Suppressor macrophage treated with lipopolysaccharide for 4 hours (primary cell): Measurements from ENCODE around the gene ZDHHC11.
"Not testable (repeated sequence)": the region's sequence is repeated elsewhere in the genome, so short reads cannot be mapped to it uniquely, and the experiment has no call there.

ENCODE experiments used
- DNase-seq: peaks from one replicate; pipeline ENCODE4 v3.0.0-alpha.2; 2020

Gene ZDHHC11

GRCh38 chr5:856531-857425 lies 6.0 kb upstream of the ZDHHC11 start:
- DNase-seq, result no peak

- DNase-seq, result no peak
These were observed 5.2 kb upstream of the ZDHHC11 start for GRCh38 chr5:855771-856530.

DNA sequence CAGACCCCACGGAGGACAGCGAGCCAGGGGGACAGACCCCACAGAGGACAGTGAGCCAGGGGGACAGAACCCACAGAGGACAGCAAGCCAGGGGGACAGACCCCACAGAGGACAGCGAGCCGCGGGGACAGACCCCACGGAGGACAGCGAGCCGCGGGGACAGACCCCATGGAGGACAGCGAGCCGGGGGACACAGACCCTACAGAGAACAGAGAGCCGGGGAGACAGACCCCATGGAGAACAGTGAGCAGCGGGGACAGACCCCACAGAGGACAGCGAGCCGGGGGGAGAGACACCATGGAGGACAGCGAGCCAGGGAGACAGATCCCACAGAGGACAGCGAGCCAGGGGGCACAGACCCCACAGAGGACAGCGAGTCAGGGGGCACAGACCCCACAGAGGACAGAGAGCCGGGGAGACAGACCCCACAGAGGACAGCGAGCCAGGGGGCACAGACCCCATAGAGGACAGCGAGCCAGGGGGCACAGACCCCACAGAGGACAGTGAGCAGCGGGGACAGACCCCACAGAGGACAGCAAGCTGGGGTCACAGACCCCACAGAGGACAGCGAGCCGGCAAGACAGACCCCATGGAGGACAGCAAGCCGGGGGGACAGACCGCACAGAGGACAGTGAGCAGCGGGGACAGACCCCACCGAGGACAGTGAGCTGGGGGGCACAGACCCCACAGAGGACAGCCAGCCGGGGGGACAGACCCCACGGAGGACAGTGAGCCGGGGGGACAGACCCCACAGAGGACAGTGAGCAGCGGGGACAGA lies 4.4 kb upstream of the ZDHHC11 start:
- DNase-seq, result no peak

GRCh38 chr5:854217-854616 lies 3.4 kb upstream of the ZDHHC11 start:
- no peak for DNase-seq

DNA sequence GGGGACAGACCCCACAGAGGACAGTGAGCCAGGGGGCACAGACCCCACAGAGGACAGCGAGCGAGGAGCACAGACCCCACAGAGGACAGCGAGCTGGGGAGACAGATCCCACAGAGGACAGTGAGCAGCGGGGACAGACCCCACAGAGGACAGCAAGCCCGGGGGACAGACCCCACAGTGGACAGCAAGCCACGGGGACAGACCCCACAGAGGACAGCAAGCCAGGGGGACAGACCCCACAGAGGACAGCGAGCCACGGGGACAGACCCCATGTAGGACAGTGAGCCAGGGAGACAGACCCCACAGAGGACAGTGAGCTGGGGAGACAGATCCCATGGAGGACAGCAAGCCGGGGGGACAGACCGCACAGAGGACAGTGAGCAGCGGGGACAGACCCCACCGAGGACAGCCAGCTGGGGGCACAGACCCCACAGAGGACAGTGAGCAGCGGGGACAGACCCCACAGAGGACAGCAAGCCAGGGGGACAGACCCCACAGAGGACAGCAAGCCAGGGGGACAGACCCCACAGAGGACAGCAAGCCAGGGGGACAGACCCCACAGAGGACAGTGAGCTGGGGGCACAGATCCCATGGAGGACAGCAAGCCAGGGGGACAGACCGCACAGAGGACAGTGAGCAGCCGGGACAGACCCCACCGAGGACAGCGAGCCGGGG lies 2.8 kb upstream of the ZDHHC11 start:
- DNase-seq, result not testable (repeated sequence)

GRCh38 chr5:852431-853401 lies 1.9 kb upstream of the ZDHHC11 start:
- DNase-seq, result no peak

- no peak for DNase-seq
These were observed 1.2 kb upstream of the ZDHHC11 start for GRCh38 chr5:852018-852417.

GRCh38 chr5:851553-851952 lies 767 bp upstream of the ZDHHC11 start:
- DNase-seq, result no peak

DNA sequence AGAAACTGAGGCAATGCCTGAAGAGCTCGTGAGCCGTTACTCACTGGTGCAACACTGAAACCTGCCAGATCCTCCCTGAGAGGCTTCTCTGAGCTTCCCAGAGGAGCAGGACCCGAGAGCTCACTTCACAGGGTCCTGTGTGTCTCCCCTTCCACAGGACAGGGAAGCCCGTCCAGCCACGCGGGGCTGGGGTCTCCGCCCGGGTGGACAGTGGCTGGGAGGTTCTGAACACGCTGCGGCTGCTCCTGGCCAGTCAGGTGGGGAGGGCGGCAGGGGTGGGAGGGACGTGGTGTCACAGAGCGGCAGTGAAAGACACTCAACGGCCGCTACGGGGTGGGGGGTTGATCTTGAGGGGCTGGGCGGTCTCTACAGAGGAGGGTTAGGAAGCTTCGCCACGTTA lies 290 bp upstream of the ZDHHC11 start:
- no peak for DNase-seq

DNA sequence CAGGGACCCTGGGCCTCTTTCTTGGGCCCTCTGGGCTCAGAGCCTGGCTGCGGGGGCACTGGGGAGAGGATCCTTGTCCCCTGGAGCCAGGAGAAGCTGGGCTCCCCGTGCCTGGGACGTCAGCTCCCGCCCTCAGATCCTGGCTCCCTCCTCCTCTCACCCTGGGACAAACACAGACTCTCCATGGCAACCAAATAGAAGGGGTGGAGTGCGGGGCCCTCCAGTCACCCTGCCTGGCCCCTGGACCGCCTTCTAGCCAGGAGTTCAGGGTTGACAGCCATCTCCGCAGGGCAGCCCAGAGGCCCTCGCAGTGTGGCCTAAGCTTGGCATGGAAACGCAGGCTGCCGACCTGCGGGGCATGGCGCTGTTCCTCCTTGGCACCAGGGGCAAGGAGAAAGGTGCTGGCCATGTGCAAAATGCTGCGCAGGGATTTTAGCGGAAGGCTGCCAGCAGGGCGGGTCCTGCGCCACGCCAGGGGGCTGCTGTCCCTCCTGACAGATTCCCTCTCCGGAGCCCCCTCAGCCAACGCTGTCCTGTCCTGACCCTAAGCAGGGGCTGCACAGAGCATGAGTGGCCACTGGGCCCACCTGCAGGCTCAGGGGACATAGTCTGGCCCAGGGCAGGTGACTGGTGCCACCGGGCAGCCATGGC lies 1.0 kb downstream of the ZDHHC11 start:
- no peak for DNase-seq

DNA sequence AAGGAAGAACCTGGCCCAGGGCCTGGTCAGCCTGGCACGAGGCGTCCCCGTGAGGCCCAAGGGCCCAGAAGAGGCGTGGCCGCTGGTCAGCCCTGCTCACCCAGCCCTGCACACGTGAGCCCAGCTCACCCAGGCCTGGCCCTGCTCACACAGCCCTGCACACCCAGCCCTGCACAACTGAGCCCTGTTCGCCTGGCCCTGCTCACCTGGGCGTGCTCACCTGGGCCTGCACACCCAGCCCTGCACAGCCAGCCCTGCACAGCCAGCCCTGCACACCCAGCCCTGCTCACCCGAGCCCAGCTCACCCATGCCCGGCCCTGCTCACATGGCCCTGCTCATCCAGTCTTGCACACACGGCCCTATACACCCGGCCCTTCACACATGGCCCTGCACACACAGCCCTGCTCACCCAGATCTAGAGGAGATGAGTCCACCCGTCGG lies 2.1 kb downstream of the ZDHHC11 start:
- no peak for DNase-seq

- DNase-seq, result not testable (repeated sequence)
These were observed 3.0 kb downstream of the ZDHHC11 start for GRCh38 chr5:847736-848135.

- DNase-seq, result not testable (repeated sequence)
These were observed 3.6 kb downstream of the ZDHHC11 start for GRCh38 chr5:847212-847611.

GRCh38 chr5:846602-847091 lies 4.1 kb downstream of the ZDHHC11 start:
- not testable (repeated sequence) for DNase-seq

DNA sequence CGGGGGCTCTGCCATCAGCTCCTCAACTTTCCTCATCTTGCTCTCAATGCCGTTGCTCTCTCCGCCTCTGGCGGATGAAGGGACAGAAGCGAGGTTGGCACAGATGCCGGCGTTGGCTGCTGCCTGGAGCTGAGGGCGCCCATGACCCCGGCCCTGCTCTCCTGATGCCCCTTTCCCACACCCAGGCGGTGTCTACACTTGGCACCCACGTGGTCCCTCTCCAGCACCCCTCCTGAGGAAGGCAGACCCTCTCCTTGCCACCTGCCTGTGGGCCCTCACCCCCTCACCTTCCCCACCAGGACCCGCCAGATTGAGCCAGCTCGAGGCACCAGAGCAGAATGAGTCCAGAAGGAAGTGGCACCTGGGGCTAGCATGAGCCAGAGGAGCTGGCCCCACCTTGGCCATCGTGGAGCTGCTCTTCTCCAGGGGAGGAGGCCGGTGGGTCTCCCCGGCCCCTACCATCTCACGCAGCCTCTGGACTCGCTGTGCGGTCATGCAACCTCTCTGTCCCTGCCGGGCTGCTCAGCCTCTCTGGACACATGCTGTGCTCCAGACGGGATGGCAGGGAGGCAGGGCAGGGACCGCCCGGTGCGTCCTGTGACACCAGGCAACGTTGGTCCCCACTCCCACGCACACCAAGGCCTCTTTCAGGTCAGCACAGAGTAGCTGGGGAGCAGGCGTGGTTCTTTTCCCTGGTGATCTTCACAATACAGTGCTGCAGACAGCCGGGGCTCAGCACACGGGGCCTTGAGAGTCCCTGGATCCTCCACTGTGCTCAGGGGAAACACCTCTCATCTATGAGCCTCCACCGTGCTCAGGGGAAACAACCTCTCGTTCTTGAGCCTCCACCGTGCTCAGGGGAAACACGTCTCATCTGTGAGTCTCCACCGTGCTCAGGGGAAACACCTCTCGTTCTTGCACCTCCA lies 4.8 kb downstream of the ZDHHC11 start:
- not testable (repeated sequence) for DNase-seq

GRCh38 chr5:845031-845675 lies 5.6 kb downstream of the ZDHHC11 start:
- DNase-seq, result not testable (repeated sequence)

DNA sequence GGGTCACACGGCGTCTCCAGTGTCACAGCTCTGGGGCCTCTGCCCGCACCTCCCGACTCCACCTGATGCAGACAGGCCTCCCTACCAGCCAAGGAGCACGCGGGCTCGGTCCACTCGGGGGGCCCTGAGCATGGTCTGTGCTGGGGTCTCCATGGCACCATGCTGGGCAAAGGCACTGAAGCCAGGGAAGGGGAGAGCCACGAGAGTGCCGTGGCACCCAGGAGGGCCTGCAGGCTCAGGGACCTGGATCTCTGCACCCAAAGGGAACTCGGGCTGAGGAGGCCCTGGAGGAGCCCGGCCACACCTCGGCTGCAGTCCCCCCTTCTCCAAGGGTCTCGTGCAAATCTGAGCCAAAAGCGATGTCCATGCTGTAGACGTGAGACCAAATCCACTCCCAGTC lies 6.4 kb downstream of the ZDHHC11 start:
- not testable (repeated sequence) for DNase-seq

DNA sequence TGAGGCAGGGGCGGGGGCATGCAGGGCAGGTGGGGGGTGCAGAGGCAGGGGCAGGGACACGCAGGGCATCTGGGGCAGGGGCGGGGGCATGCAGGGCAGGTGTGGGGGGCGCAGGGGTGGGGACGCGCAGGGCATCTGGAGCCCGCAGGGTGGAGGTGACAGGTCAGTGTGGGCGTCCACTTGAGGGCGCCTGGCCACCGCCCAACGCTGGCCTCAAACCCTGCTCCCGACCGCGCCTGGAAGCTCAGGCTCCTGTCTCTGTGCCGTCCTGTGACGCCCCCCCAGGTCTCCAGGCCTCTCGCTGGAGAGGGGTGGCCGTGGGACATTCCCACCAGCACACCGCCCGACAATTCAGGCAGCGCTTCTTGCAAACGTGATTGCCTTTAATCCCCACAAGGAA lies 6.9 kb downstream of the ZDHHC11 start:
- not testable (repeated sequence) for DNase-seq

DNA sequence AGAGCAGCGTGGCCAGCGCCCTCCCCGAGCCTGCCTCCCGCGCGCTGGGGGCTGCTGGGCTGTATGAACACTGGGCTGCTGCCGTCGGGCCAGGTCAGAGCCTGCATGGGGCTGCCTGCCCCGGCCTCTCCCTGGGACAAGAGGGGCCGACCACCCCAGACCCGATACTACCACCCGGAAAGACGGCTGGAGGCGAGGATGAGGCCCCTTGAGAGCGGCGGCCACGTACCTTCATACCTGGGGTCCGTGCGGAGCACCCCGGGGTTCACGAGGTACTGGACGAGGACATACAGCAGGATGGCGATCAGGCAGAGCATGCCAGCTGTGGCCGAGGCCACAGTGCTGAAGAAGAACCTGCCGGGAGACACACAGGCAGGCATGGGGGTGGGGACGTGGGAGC lies 7.4 kb downstream of the ZDHHC11 start:
- DNase-seq, result not testable (repeated sequence)
